Measurements from ENCODE around the gene SERINC2. TPM values are rescaled to one million over a fixed set of nuclear protein-coding genes. Genes with fewer than 3 reads are reported as not detected.

The SERINC2 gene
- total and polyA plus RNA-seq, 2 of the 4 experiments (the other 2 are of a cell fraction): 2.0 to 59.5 TPM

GRCh38 chr1:31398246-31398645 is 14.8 kb upstream of the SERINC2 start:
- DNase-seq (no peak), ATAC-seq (ENCODE audit: low read depth) (no peak)
- TF ChIP-seq NFE2L2 (IDR thresholded peaks at IDR 0.05; ENCODE audit: low read depth, low read length) (no peak), MAZ (IDR thresholded peaks at IDR 0.05; ENCODE audit: borderline replicate concordance, low read depth, low read length) (no peak), CHD1 (IDR thresholded peaks at IDR 0.05; ENCODE audit: low read depth, low read length) (no peak), RCOR1 (IDR thresholded peaks at IDR 0.05; ENCODE audit: insufficient replicate concordance, low read length) (no peak), FOS (IDR thresholded peaks at IDR 0.05; ENCODE audit: low read depth, low read length) (no peak), CEBPB (IDR thresholded peaks at IDR 0.05; ENCODE audit: low read depth, low read length) (no peak)
- TF ChIP-seq, protein P1, sequence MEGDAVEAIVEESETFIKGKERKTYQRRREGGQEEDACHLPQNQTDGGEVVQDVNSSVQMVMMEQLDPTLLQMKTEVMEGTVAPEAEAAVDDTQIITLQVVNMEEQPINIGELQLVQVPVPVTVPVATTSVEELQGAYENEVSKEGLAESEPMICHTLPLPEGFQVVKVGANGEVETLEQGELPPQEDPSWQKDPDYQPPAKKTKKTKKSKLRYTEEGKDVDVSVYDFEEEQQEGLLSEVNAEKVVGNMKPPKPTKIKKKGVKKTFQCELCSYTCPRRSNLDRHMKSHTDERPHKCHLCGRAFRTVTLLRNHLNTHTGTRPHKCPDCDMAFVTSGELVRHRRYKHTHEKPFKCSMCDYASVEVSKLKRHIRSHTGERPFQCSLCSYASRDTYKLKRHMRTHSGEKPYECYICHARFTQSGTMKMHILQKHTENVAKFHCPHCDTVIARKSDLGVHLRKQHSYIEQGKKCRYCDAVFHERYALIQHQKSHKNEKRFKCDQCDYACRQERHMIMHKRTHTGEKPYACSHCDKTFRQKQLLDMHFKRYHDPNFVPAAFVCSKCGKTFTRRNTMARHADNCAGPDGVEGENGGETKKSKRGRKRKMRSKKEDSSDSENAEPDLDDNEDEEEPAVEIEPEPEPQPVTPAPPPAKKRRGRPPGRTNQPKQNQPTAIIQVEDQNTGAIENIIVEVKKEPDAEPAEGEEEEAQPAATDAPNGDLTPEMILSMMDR (conservative IDR thresholded peaks at IDR 0.05; ENCODE audit: low read depth, low read length): no peak
- peaks cover 0 to 2% of the 10 kb centered on the region in 2 experiments; a peak in 1 of 4 replicates for H3K79me1 ChIP-seq (ENCODE audit: low read depth in 1 of 2, low read length in 2 of 2)
- H3K27me3 ChIP-seq (ENCODE audit: control insufficient read depth, insufficient read depth, low read length): no peaks in the 10 kb centered on the region
- no peaks in the 10 kb centered on the region for H4K20me1 ChIP-seq (ENCODE audit: insufficient read depth, low read length)
- peaks cover 10% of the 10 kb centered on the region for H3K9me1 ChIP-seq (ENCODE audit: insufficient read depth, low read length)
- H3K4me1 ChIP-seq (ENCODE audit: control insufficient read depth, insufficient read depth, low read length): peaks cover 14% of the 10 kb centered on the region
- peak overlapping the region; percentile 82; the same call in 1 of the 3 replicates for H2BK15ac ChIP-seq (ENCODE audit: low read depth, low read length)
- H4K5ac ChIP-seq (ENCODE audit: low read depth, low read length): peak overlapping the region; percentile 65
- WGBS, 2 experiments (ENCODE audit: extremely low coverage in 2 of 2, insufficient read length in 1 of 2): no CpG with 5 or more reads among the region's 2 CpGs
- no peak overlapping the region for H3K9ac ChIP-seq (ENCODE audit: low read depth, low read length)
- peak overlapping the region; percentile 70 for H2BK20ac ChIP-seq (ENCODE audit: low read depth, low read length)
- H4K8ac ChIP-seq (ENCODE audit: low read depth in 2 of 2, low read length in 2 of 2): peak overlapping the region; percentile 27 to 61; a peak in 3 of 4 replicates
- peak overlapping the region; percentile 93 for H3K4ac ChIP-seq (ENCODE audit: low read depth, low read length)
- H3K56ac ChIP-seq (ENCODE audit: extremely low read depth, insufficient read depth, low read length): no peak overlapping the region
- no peak overlapping the region for H3K4me3 ChIP-seq (ENCODE audit: insufficient read depth, low read depth, low read length)
- dilution Hi-C loops (cut with HindIII; ENCODE audit: low sequenced_read_pairs, unreplicated experiment) (no loop called here), in situ Hi-C loops (cut with MboI; ENCODE audit: low sequenced_read_pairs) (no loop called here), intact Hi-C loops (cut with micrococcal nuclease) (no loop called here)
- peak overlapping the region; percentile 75 for H3K14ac ChIP-seq (replicated peaks; ENCODE audit: low read depth, low read length)
- peak overlapping the region; percentile 90 for H3K18ac ChIP-seq (ENCODE audit: low read depth, low read length)
- no peaks in the 10 kb centered on the region for H3K9me3 ChIP-seq (ENCODE audit: control insufficient read depth, insufficient read depth, low read length)
- peak overlapping the region; percentile 42 for H3K27ac ChIP-seq (ENCODE audit: insufficient read depth, low read length)
- POLR2A ChIA-PET (ENCODE audit: unreplicated experiment): no interaction called here
- CTCF ChIA-PET: interaction anchor here (1.3 kb wide), 1 partner anchor 24 kb away, joined by 4 read pairs; no protein-coding TSS in a partner anchor
- peak overlapping the region; percentile 84 for H4K91ac ChIP-seq (ENCODE audit: insufficient read depth, low read depth, low read length)
- H3K4me2 ChIP-seq (ENCODE audit: low read depth, low read length): no peak overlapping the region
- BruUV-seq (replicated peaks): no TSS peak
- H2AFZ ChIP-seq (replicated peaks; ENCODE audit: low read length, poor library complexity): peak overlapping the region; percentile 65
- peak overlapping the region; percentile 43; the same call in 1 of the 2 replicates for H3K23ac ChIP-seq (ENCODE audit: low read depth, low read length)
- H2BK120ac ChIP-seq (ENCODE audit: low read depth, low read length): peak overlapping the region; percentile 93
- H3K36me3 ChIP-seq (ENCODE audit: control insufficient read depth, insufficient read depth, low read length): no peaks in the 10 kb centered on the region
- peak overlapping the region; percentile 59; the same call in 1 of the 2 replicates for H2AK5ac ChIP-seq (ENCODE audit: low read depth, low read length)
- peak overlapping the region; percentile 66 for H2BK5ac ChIP-seq (ENCODE audit: low read depth, low read length, poor library complexity, severe bottlenecking)
- peak overlapping the region; percentile 38 for H2AK9ac ChIP-seq (replicated peaks; ENCODE audit: low read depth, low read length, poor library complexity)

All from IMR-90 (cell line).